H9 (cell line): ENCODE data around the gene CDH6. TPM values are rescaled to one million over a fixed set of nuclear protein-coding genes. Genes with fewer than 3 reads are reported as not detected.

Source experiments
- DNase-seq: peaks from one replicate; pipeline ENCODE4 v3.0.0-alpha.2; 2017
- H2AFZ ChIP-seq: one replicate; pipeline ENCODE4 v1.6.1; 2013; ENCODE audit warnings: mild to moderate bottlenecking, low read length, control low read depth, moderate library complexity
- H2AK5ac ChIP-seq: 2 replicates; pipeline ENCODE4 v1.6.1; 2013; ENCODE audit warnings: low read length, control low read depth, mixed read lengths; ENCODE audit not compliant: insufficient read length
- H2BK120ac ChIP-seq: one replicate; pipeline ENCODE4 v1.6.1; 2013; ENCODE audit warnings: low read depth, mild to moderate bottlenecking, low read length, control low read depth, inconsistent platforms; ENCODE audit not compliant: poor library complexity, severe bottlenecking
- H2BK12ac ChIP-seq: 2 replicates; pipeline ENCODE4 v1.6.1; 2013; ENCODE audit warnings: low read length, control low read depth, mixed read lengths, low read depth; ENCODE audit not compliant: insufficient read length
- H2BK15ac ChIP-seq: 2 replicates; pipeline ENCODE4 v1.6.1; 2013; ENCODE audit warnings: low read depth, low read length, control low read depth
- H2BK20ac ChIP-seq: one replicate; pipeline ENCODE4 v1.6.1; 2013; ENCODE audit warnings: low read depth, mild to moderate bottlenecking, low read length, control low read depth, inconsistent platforms; ENCODE audit not compliant: poor library complexity, severe bottlenecking
- H2BK5ac ChIP-seq: 2 replicates; pipeline ENCODE4 v1.6.1; 2013; ENCODE audit warnings: low read length, control low read depth, mixed read lengths; ENCODE audit not compliant: insufficient read length
- H3K14ac ChIP-seq: 2 replicates; pipeline ENCODE4 v1.6.1; 2013; ENCODE audit warnings: low read length, control low read depth; ENCODE audit not compliant: insufficient read depth
- H3K18ac ChIP-seq: 2 replicates; pipeline ENCODE4 v1.6.1; 2013; ENCODE audit warnings: low read depth, mild to moderate bottlenecking, mixed read lengths, low read length, control low read depth; ENCODE audit not compliant: insufficient read length
- H3K23ac ChIP-seq: 2 replicates; pipeline ENCODE4 v1.6.1; 2013; ENCODE audit warnings: low read length, control low read depth, mixed read lengths, low read depth; ENCODE audit not compliant: insufficient read length
- H3K23me2 ChIP-seq: 2 replicates; pipeline ENCODE4 v1.6.1; 2013; ENCODE audit warnings: low read depth, mild to moderate bottlenecking, mixed read lengths, low read length, control low read depth; ENCODE audit not compliant: insufficient read length, poor library complexity, severe bottlenecking
- H3K27ac ChIP-seq: 2 replicates; pipeline ENCODE4 v1.5.1; 2013; ENCODE audit warnings: low read length, control low read depth, mixed read lengths, low read depth; ENCODE audit not compliant: insufficient read length
- H3K27me3 ChIP-seq: 2 replicates; pipeline ENCODE4 v1.6.1; 2013; ENCODE audit warnings: low read length, control low read depth, inconsistent platforms; ENCODE audit not compliant: insufficient read depth
- H3K4ac ChIP-seq: 2 replicates; pipeline ENCODE4 v1.6.1; 2013; ENCODE audit warnings: low read depth, mild to moderate bottlenecking, control low read depth, inconsistent platforms, low read length, moderate library complexity
- H3K4me1 ChIP-seq: 2 replicates; pipeline ENCODE4 v1.6.1; 2013; ENCODE audit warnings: low read length, control low read depth, inconsistent platforms; ENCODE audit not compliant: insufficient read depth
- H3K4me2 ChIP-seq: 2 replicates; pipeline ENCODE4 v1.6.1; 2013; ENCODE audit warnings: low read length, control low read depth, mixed read lengths; ENCODE audit not compliant: insufficient read length, insufficient read depth
- H3K56ac ChIP-seq: 2 replicates; pipeline ENCODE4 v1.6.1; 2013; ENCODE audit warnings: low read depth, mild to moderate bottlenecking, mixed read lengths, low read length, control low read depth; ENCODE audit not compliant: insufficient read length
- H3K79me1 ChIP-seq: 2 replicates; pipeline ENCODE4 v1.6.1; 2013; ENCODE audit warnings: low read depth, mild to moderate bottlenecking, moderate library complexity, low read length, control low read depth, inconsistent platforms; ENCODE audit not compliant: insufficient read depth, poor library complexity, severe bottlenecking
- H3K79me2 ChIP-seq: 2 replicates; pipeline ENCODE4 v1.6.1; 2013; ENCODE audit warnings: low read length, control low read depth, inconsistent platforms; ENCODE audit not compliant: insufficient read depth
- H3K9ac ChIP-seq: 2 replicates; pipeline ENCODE4 v1.6.1; 2013; ENCODE audit warnings: low read length, control low read depth, mixed read lengths; ENCODE audit not compliant: insufficient read length; ENCODE audit errors: extremely low read depth
- H3K9me3 ChIP-seq: one replicate; pipeline ENCODE4 v1.6.1; 2013; ENCODE audit warnings: low read depth, low read length, inconsistent platforms; ENCODE audit not compliant: control insufficient read depth
- H3T11ph ChIP-seq: one replicate; pipeline ENCODE4 v1.6.1; 2013; ENCODE audit warnings: mild to moderate bottlenecking, low read length, control low read depth, inconsistent platforms
- H4K20me1 ChIP-seq: one replicate; pipeline ENCODE4 v1.6.1; 2013; ENCODE audit not compliant: control insufficient read depth, insufficient read length, insufficient read depth
- H4K5ac ChIP-seq: 2 replicates; pipeline ENCODE4 v1.6.1; 2013; ENCODE audit warnings: low read depth, mild to moderate bottlenecking, mixed read lengths, low read length, control low read depth; ENCODE audit not compliant: insufficient read length
- H4K8ac ChIP-seq: replicated peaks from 2 replicates; pipeline ENCODE4 v1.6.1; 2013; ENCODE audit warnings: low read length, control low read depth, mixed read lengths, low read depth; ENCODE audit not compliant: insufficient read length
- H4K91ac ChIP-seq: 2 replicates; pipeline ENCODE4 v1.6.1; 2013; ENCODE audit warnings: low read depth, mild to moderate bottlenecking, moderate library complexity, mixed read lengths, low read length, control low read depth; ENCODE audit not compliant: insufficient read length
- H3K27ac Mint-ChIP-seq, 3 experiments: 2 replicates in 2 of 3; 3 replicates in 1 of 3; pipeline ENCODE4 v1.8.0; 2020 to 2021; ENCODE audit warnings: mixed read lengths in 3 of 3, mild to moderate bottlenecking in 1 of 3, moderate library complexity in 1 of 3
- H3K27me3 Mint-ChIP-seq: 2 replicates; pipeline ENCODE4 v1.8.0; 2021; ENCODE audit warnings: low read depth, mild to moderate bottlenecking, moderate library complexity, mixed read lengths
- H3K36me3 Mint-ChIP-seq, 3 experiments: 2 replicates in 2 of 3; 3 replicates in 1 of 3; pipeline ENCODE4 v1.8.0; 2020 to 2021; ENCODE audit warnings: low read depth in 3 of 3, mixed read lengths in 3 of 3; ENCODE audit not compliant: insufficient read depth in 1 of 3
- H3K4me1 Mint-ChIP-seq, 2 experiments: 2 replicates each; pipeline ENCODE4 v1.8.0; 2020; ENCODE audit warnings: mixed read lengths in 2 of 2
- H3K4me3 Mint-ChIP-seq, 2 experiments: 2 replicates in 1 of 2; 3 replicates in 1 of 2; pipeline ENCODE4 v1.8.0; 2020 to 2021; ENCODE audit warnings: mild to moderate bottlenecking in 2 of 2, mixed read lengths in 2 of 2, moderate library complexity in 1 of 2
- H3K9me3 Mint-ChIP-seq, 2 experiments: 2 replicates in 1 of 2; 3 replicates in 1 of 2; pipeline ENCODE4 v1.8.0; 2020; ENCODE audit warnings: mild to moderate bottlenecking in 2 of 2, mixed read lengths in 2 of 2, moderate library complexity in 1 of 2
- CTCF ChIP-seq: fragments of 200-600 bp; sonication (generic); conservative IDR thresholded peaks from 3 replicates; pipeline ENCODE4 v1.8.0; 2021; ENCODE audit warnings: antibody characterized with exemption, mild to moderate bottlenecking
- WGBS: extraction: QIAGEN DNeasy Blood & Tissue Kit; methylation state at CpG from one replicate; pipeline ENCODE4 v1.1.7; 2013; ENCODE audit warnings: missing lambda C conversion rate, low lambda C conversion rate, mixed read lengths; ENCODE audit not compliant: insufficient read length; ENCODE audit errors: extremely low coverage; 5-methylcytosine and 5-hydroxymethylcytosine counted together
- total RNA-seq: library from RNA; stranded (reverse); gene quantifications from 2 replicates; pipeline ENCODE4 v1.2.1, GENCODE V29; 2021

The CDH6 gene
- total RNA-seq, 1 experiment from 2014 or later: 11.7 TPM

- H2AK5ac ChIP-seq: no peak overlapping the region
- no peak overlapping the region for H3K23ac ChIP-seq
- no peaks in the 10 kb centered on the region for H3K4me1 ChIP-seq
- H4K5ac ChIP-seq: no peak overlapping the region
- DNase-seq: no peak
- no peak overlapping the region for H2BK120ac ChIP-seq
- no peak overlapping the region for H3T11ph ChIP-seq
- no peaks in the 10 kb centered on the region for H3K9me3 ChIP-seq
- no peaks in the 10 kb centered on the region for H3K79me1 ChIP-seq
- no peak overlapping the region for H4K91ac ChIP-seq
- Mint-ChIP-seq H3K36me3 (no peaks in the 10 kb centered on the region), H3K4me3 (no peak overlapping the region), H3K27me3 (peaks cover 1% of the 10 kb centered on the region; the same call in 1 of the 2 replicates), H3K27ac (no peak overlapping the region), H3K9me3 (no peaks in the 10 kb centered on the region), H3K4me1 (peaks cover 4 to 8% of the 10 kb centered on the region in 2 experiments)
- no peak overlapping the region for H3K27ac ChIP-seq
- no peaks in the 10 kb centered on the region for H3K23me2 ChIP-seq
- H3K4me2 ChIP-seq: no peak overlapping the region
- TF ChIP-seq CTCF: no peak
- no peak overlapping the region for H3K14ac ChIP-seq
- no peaks in the 10 kb centered on the region for H3K27me3 ChIP-seq
- H3K4ac ChIP-seq: no peak overlapping the region
- H4K20me1 ChIP-seq: no peaks in the 10 kb centered on the region
- H2AFZ ChIP-seq: no peak overlapping the region
- H3K79me2 ChIP-seq: no peaks in the 10 kb centered on the region
- no peak overlapping the region for H2BK20ac ChIP-seq
- no CpG with 5 or more reads among the region's 2 CpGs for WGBS
- no peak overlapping the region for H2BK15ac ChIP-seq
- H2BK5ac ChIP-seq: no peak overlapping the region
- H4K8ac ChIP-seq: no peak overlapping the region
- no peak overlapping the region for H3K18ac ChIP-seq
- H2BK12ac ChIP-seq: no peak overlapping the region
- no peak overlapping the region for H3K9ac ChIP-seq
- H3K56ac ChIP-seq: no peak overlapping the region
Observed at GRCh38 chr5:31238497-31238896, 45.0 kb downstream of the CDH6 start.
